HFF-Myc (cell line): Measurements from ENCODE around the gene PRPF40A.

Experiments
- DNase-seq: peaks from one replicate; pipeline ENCODE4 v3.0.0-alpha.2; 2011; ENCODE audit warnings: low read depth; ENCODE audit errors: extremely low read depth
- H3K4me3 ChIP-seq: replicated peaks from 2 replicates; pipeline ENCODE4 v1.5.1; 2011; ENCODE audit warnings: low read depth, mild to moderate bottlenecking, control low read depth, low read length
- CTCF ChIP-seq: IDR thresholded peaks from 2 replicates; pipeline ENCODE4 v1.5.1; 2012; ENCODE audit warnings: mild to moderate bottlenecking, low read depth, low read length, control low read depth; ENCODE audit errors: missing control alignments

Gene PRPF40A

DNA sequence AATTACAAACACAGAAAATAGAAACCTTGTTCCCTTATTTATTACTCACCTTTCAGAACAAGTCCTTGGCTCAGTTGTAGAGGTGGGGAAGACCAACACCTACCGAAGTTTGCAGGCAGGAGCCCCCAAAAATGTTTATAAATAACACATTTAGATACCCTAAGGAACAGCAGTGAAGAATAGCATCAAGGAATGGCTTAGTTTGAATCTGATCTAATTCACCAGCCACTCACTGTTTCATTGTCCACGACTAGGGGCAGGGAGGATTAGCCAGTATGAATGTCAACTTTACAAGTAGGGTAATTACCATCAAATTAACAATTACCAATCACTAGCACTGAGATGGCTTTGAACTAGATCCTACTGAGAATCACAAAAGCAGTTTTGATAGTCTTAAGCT, 65.4 kb downstream of the PRPF40A start:
- no peak for TF ChIP-seq CTCF
- H3K4me3 ChIP-seq: no peak overlapping the region
- no peak for DNase-seq

- TF ChIP-seq CTCF: no peak
- H3K4me3 ChIP-seq: no peak overlapping the region
These were observed 66.4 kb downstream of the PRPF40A start for GRCh38 chr2:152650768-152651371.

DNA sequence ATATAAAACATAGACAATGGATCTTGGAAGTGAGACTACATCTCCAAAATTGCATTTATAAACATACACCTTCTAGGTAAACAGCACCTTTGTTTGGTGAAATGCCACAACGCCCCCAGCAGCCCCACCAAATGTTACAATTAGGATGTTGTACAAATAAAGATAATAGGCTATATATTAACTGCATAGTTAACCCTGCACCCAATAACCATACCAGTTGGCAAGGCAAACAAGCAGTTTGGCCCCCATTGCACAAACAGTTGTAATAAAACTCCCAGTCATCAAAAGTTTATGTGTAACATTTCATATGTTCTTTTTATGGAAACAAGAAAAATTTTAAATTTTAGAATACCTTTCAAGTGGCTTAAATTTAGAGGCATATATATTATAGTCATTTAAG, 67.3 kb downstream of the PRPF40A start:
- no peak for DNase-seq

More at GRCh38 chr2:152650768-152651371, 66.4 kb downstream of the PRPF40A start:
- DNase-seq: no peak

GRCh38 chr2:152648336-152648735, 68.9 kb downstream of the PRPF40A start:
- H3K4me3 ChIP-seq: no peak overlapping the region
- DNase-seq: no peak
- TF ChIP-seq CTCF: no peak

More for the DNA sequence above, 67.3 kb downstream of the PRPF40A start:
- no peak for TF ChIP-seq CTCF
- no peak overlapping the region for H3K4me3 ChIP-seq

GRCh38 chr2:152647552-152647951, 69.7 kb downstream of the PRPF40A start:
- H3K4me3 ChIP-seq: no peak overlapping the region
- TF ChIP-seq CTCF: no peak
- DNase-seq: peak; percentile 30

DNA sequence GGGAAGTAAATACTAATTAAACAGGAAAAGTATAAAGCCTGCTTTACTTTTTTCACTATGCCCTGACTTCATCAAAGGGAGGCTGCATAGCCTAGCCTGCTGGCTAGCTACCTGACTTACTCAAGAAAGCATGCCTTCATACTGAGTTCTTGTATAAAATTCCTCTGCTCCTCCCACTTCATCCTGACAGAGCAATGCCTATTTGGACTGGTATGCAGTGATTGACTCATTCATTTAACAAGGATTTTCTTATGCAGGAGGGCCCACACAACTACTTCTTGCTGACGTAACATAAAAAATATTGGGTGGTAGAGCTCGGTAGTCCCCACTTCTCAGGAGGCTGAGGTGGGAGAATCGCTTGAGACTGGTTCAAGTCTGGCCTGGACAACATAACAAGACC, 70.5 kb downstream of the PRPF40A start:
- TF ChIP-seq CTCF: no peak
- DNase-seq: peak; percentile 59
- no peak overlapping the region for H3K4me3 ChIP-seq

DNA sequence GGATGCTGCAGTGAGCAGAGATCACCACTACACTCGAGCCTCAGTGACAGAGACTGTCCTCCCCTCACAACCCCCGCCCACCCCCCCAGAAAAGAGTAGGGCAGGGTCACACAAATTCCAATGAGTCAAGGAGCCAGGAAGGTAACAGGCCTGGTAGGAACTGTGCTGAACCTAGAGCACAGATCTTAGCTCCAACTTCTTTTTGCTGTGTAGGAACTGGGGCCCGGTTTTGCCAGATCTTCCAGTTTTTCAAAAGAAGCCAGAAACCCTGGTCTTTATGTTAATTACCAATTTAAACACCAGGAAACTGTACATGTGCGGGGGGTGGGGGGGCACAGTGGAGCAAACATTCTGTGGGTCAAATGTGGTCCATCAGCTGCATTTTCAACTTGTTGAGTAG, 71.0 kb downstream of the PRPF40A start:
- TF ChIP-seq CTCF: no peak

More for the DNA sequence above, 71.0 kb downstream of the PRPF40A start:
- DNase-seq: no peak
- no peak overlapping the region for H3K4me3 ChIP-seq
